Measurements from ENCODE around the gene BHLHE23.
A peak's percentile ranks its signal among the peaks of the same experiment; 100 is the strongest.

BHLHE23 gene

GRCh38 chr20:63006540-63007359, at the start of gene BHLHE23:
BHLHE23 (minus strand) TSS chr20:63006964; CDS start chr20:63006774, 190 bp downstream.
- peak; percentile 61 for DNase-seq

- no peak for DNase-seq
These were observed 48.9 kb upstream of the BHLHE23 start for GRCh38 chr20:63055575-63056235.

DNA sequence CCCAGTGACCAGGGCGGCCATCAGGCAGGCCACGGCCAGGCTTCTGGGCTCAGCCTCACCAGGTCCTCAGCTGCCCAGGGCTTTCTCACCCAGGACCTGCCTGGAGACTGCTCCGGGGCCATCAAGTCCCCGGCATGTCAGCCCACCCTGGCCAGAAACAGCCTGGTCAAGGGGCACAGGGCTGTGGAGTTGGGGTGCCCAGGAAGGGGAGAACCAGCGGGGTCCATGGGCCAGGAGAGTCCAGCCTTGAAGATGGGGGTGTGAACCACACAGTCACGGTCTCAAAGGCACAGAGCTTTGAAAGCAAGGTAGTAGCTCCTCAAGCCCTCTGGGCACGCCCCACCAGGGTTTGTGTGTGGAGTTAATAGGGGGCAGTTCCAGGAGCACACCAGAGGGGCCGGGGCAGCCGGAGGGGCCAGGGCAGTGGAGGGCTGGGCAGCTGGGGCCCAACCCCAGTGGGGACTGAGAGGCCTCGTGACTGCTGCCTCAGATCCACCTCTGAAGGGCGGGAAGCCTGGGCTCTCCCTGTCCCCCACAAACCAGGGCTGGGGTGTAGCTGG, 48.0 kb upstream of the BHLHE23 start:
- no peak for DNase-seq

DNA sequence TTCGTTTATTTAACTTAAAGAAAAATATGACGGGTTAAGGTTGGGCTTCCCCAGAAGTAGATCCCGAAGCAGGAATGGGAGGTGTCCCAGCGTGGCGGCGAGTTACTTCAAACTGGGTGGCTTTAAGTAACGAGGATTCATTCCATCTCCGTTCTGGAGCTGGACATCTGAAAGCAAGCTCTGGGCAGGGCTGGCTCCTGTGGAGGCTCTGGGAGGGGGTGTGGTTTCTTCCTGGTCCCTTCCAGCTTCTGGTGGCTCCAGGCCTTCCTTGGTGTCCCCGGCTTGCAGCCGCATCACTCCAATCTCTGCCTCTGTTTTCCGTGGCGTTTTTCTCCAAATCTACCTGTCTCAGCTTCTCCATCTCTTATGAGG, 47.3 kb upstream of the BHLHE23 start:
- no peak for DNase-seq

DNA sequence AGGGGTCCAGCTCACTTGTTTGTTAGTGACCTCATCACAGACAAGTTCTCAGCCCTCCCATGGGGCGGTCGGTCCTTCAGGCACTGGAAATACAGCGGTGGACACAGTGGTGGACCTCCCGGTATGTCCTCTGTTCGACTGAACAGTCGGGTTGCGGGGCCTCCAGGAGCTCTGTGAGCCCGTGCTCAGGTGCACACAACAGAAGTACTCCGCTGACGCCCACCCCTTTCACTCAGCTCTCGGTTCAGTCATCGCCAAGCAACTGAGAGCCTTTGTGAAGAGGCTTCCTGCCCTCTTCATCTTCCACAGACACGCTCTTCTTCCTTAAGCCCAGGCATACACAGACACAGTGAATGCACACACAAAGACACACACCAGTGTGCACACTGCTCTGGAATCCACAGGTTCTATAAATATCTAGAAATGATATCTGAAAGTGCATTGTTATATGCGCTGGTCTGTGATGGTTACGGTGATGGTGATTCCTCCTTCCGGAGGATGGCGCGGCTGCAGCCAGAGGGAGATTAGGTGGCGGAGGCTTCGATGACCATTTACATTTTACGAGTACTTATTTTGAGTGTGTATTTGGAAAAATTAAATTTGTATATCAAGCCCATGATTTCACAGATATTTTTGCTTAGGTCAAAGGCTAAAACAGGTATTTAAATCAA, 46.8 kb upstream of the BHLHE23 start:
- DNase-seq, result no peak

DNA sequence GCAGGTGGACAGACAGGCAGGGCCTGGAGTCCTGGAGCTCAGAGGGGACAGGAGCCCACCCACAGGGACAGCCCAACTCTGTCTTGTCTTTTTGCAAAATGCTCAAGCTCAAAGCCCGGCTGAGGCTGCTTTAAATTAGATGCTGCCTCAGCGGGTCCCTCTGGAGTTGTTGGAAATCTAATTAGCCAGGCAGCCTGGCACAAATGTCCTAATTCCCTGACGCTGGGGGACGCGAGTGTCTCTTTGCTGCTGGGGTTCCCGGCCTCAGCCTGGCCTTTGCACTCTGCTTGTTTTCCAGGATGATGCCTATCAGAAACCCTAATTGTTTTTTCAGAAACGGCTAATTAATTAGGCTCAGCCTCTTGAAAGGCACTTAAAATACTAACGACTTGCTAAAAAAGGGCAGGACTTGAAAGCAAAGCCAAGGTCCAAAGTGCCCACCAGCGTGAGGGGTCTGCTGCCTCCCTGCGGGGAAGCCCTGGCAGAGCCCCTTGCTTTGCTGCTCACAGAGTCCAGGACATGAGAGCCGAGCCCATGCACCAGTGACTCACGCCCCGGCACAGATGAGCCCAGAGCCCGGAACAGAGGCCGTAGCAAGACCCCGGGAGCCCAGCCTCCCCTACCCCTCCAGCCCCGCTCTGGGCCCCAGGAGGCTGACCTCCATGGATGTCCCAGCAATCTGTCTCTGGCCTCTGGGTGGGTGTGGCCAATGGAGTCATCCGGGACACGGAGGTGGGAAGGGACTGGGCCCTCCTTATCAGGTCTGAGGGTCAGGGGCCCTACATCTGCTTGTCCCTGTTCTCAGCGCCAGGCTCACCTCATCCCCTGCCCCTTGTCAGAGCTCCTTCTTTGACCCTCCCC, 46.0 kb upstream of the BHLHE23 start:
- DNase-seq, result no peak

DNA sequence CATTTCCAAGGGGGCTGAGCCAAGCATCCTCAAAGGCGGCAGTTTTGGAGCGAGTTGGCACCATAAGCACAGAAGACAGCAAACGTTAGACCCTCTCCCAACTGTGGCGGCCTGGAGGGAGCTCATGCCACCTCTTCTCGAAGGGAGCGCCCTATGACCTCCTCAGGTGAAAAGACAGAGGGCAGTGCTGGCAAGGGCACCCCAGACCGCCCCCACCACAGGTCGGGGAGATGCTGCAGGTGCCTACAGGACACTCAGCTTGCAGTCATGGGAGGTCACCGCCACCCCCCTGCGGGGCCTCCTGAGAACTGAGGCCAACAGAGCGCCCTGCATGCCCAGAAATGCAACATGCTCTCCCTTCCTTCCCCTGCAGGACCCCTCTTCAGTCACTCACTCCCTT, 45.1 kb upstream of the BHLHE23 start:
- DNase-seq, result no peak

- no peak for DNase-seq
These were observed 44.6 kb upstream of the BHLHE23 start for GRCh38 chr20:63051186-63051860.

- DNase-seq, result no peak
These were observed 43.6 kb upstream of the BHLHE23 start for GRCh38 chr20:63050406-63050805.

DNA sequence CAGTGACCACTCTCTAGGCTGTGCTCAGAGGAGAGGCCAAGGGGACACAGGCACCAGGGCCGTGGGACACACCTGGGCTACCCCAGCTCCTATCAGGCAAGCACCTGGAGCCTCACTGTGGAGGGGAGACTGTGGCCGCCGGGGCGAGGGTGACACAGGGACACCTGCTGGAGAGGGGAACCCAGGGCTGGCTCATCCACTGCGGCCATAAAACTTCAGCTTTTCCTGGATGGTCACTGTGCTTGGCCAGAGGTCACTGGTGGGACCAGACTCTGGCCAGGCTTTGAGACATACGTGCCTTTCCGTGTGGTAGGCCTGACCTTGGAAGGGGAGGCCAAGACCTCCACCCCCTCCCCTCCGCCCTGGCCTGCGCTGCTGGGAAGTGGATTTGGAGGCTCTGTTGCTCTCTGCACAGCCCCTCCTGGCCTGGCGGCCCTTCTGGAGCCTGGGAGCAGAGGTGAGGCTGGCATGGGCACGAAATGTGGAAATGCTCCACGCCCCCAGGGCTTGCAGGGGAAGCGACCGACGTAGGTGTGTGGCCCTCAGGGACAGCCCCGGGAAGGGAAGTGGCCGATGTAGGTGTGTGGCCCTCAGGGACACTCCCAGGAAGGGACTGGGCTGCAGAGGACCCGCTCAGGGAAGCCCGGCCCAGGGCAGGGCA, 42.9 kb upstream of the BHLHE23 start:
- DNase-seq, result no peak

DNA sequence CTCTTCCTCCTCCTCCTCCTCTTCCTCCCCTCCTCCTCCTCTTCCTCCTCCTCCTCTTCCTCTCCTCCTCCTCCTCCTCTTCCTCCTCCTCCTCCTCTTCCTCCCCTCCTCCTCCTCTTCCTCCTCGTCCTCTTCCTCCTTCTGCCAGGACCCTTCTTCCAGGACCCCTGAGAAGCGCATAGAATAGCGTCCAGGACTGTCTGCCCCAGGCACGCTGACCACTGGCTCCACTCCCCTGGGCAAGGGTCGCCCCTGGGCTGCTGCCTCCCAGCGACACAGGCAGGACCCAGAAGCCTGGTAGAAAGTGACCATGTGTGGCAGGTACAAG, 42.4 kb upstream of the BHLHE23 start:
- DNase-seq, result no peak

- DNase-seq, result no peak
These were observed 41.9 kb upstream of the BHLHE23 start for GRCh38 chr20:63048516-63049190.

DNA sequence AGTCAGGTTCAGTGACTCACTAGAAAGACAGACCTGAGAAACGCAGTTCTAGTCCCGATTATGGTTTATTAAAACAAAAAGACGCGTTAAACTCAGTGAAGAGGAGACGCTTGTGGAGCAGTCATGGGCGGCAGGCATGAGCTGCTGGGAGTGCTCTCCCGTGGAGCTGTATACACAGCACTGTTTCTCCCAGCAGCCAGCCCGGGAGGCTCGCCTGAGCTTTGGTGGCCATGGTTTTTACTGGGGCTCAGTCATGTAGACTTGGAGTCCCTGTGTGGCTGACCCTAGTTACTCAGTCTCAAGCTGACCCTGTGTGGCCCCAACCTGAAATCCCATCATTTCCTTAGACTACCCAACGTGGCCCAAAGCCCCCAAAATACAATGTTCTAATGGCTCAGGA, 41.2 kb upstream of the BHLHE23 start:
- DNase-seq, result no peak

- no peak for DNase-seq
These were observed 40.5 kb upstream of the BHLHE23 start for GRCh38 chr20:63047267-63047666.

DNA sequence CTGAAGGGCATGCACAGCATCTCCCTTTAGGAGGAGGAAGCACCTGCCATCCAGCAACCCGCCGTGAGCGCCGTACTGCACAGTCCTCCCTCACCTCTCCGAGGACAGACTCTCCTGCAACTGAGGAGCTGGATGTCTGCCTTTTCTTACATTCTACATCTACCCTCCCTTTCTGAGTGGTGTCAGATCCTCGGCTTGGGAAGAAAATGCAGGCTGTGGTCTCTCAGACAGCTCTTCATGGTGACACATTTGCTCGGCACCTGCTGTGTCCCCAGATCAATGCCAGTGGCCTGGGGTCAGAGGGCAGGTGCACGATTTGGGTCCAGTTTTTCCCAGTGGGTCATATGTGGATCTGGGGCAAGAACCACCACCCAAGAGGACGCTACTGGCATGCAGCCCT, 40.1 kb upstream of the BHLHE23 start:
- no peak for DNase-seq

DNA sequence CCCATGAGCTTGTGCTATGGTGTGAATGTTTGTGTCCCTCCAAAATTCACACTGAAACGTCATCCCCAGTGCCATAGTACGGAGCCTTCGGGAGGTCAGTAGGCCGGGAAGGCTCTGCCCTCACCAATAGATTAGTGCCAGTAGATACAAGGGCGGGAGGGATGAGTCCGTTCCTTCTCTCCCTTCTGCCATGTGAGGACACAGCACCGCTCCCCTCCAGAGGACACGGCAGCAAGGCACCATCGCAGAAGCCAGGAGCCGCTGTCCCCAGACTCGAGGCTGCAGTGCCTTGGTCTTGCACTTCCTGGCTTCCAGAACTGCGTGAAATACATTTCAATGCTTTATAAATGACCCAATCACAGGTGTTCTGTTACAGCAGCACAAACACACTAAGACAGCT, 39.2 kb upstream of the BHLHE23 start:
- no peak for DNase-seq

- DNase-seq, result no peak
These were observed 38.6 kb upstream of the BHLHE23 start for GRCh38 chr20:63045401-63045800.

- no peak for DNase-seq
These were observed 37.8 kb upstream of the BHLHE23 start for GRCh38 chr20:63044605-63045004.

DNA sequence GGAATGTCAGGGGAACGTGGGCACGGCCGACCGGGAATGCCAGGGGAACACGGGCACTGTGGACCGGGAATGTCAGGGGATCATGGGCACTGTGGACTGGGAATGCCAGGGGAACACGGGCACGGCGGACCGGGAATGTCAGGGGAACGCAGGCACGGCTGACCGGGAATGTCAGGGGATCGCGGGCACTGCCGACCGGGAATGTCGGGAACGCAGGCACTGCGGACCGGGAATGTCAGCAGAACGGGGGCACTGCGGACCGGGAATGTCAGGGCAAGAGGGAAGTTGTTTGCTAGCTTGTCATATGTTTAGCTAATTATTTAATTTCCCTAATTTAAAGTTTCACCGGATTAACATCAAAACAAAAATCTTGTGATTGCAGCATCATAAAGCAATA, 37.4 kb upstream of the BHLHE23 start:
- no peak for DNase-seq

- no peak for DNase-seq
These were observed 36.8 kb upstream of the BHLHE23 start for GRCh38 chr20:63043348-63044203.
